Measurements from ENCODE around the gene EYS.

Gene EYS

GRCh38 chr6:63706630-63707029 is 2000.4 kb downstream of the EYS start:
- TF ChIP-seq CTCF (conservative IDR thresholded peaks at IDR 0.05) = no peak
- no peak overlapping the region for H3K27ac ChIP-seq

GRCh38 chr6:63705707-63706106 is 2001.3 kb downstream of the EYS start:
- TF ChIP-seq CTCF (conservative IDR thresholded peaks at IDR 0.05) = no peak
- no peak overlapping the region for H3K27ac ChIP-seq

- TF ChIP-seq CTCF (conservative IDR thresholded peaks at IDR 0.05) = no peak
- H3K27ac ChIP-seq = no peak overlapping the region
These were observed 2016.8 kb downstream of the EYS start for GRCh38 chr6:63690221-63690620.

- H3K27ac ChIP-seq = no peak overlapping the region
- no peak for TF ChIP-seq CTCF (conservative IDR thresholded peaks at IDR 0.05)
These were observed 2017.6 kb downstream of the EYS start for GRCh38 chr6:63689421-63689820.

- TF ChIP-seq CTCF (conservative IDR thresholded peaks at IDR 0.05) = no peak
- H3K27ac ChIP-seq = no peak overlapping the region
These were observed 2021.3 kb downstream of the EYS start for GRCh38 chr6:63685446-63686379.

GRCh38 chr6:63683071-63683603 is 2023.9 kb downstream of the EYS start:
- TF ChIP-seq CTCF (conservative IDR thresholded peaks at IDR 0.05) = no peak
- no peak overlapping the region for H3K27ac ChIP-seq

- H3K27ac ChIP-seq = no peak overlapping the region
- no peak for TF ChIP-seq CTCF (conservative IDR thresholded peaks at IDR 0.05)
These were observed 2029.7 kb downstream of the EYS start for GRCh38 chr6:63677282-63677681.

Measured in VCaP (cell line).